HG02759 (cell line): ENCODE data around the gene NDUFAF8.

Experiments used
- ATAC-seq: cut with Tn5 transposase; IDR thresholded peaks from one replicate; pipeline ENCODE4 v1.9.1; 2021; ENCODE audit warnings: mild to moderate bottlenecking, moderate library complexity; ENCODE audit not compliant: unreplicated experiment

The NDUFAF8 gene

DNA sequence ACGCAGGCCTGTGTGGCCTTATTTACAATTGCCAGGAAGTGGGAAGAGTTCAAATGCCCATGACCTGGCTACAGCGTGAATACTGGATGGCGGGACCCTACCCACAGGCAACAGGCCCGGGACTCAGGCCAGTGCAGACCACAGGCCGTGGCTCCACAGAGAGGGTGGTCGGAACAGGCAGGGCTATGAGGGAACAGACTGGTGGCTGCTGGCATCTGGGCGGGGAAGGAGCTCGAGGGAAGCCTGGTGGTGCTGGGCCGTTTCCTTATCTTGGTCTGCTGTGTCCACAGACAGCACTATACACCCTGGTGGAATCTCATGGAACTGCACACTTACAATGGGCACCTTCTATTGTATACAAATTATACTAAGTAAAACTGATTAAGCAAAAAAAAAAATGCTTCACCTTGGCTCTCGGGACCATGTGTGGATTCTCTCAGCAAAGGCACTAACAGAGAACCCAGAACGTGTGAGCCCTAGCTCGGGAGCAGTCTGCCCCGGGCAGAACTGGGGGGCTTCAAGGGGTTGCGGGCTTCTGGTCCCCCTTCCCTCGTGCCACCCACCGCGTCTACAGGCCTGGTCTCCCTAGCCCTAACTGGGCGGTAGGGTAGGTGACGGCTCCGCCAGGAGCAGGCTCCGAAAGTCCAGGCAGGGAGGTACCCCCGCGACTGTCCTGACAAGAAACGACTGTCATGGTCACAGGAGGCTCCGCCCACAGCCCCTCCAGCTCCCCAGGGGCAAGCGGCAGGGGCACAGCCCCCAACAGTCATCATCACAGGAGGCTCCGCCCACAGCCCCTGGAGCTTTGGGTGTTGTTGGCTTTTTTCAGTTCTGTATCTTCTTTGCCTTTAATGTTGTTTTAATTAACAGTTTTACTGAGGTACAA, 38.2 kb upstream of the NDUFAF8 start:
- no peak for ATAC-seq

- no peak for ATAC-seq
Measured at GRCh38 chr17:81202318-81202717, 36.8 kb upstream of the NDUFAF8 start.

GRCh38 chr17:81203136-81203535, 36.0 kb upstream of the NDUFAF8 start:
- ATAC-seq: no peak

GRCh38 chr17:81204578-81204977, 34.5 kb upstream of the NDUFAF8 start:
- ATAC-seq: no peak

DNA sequence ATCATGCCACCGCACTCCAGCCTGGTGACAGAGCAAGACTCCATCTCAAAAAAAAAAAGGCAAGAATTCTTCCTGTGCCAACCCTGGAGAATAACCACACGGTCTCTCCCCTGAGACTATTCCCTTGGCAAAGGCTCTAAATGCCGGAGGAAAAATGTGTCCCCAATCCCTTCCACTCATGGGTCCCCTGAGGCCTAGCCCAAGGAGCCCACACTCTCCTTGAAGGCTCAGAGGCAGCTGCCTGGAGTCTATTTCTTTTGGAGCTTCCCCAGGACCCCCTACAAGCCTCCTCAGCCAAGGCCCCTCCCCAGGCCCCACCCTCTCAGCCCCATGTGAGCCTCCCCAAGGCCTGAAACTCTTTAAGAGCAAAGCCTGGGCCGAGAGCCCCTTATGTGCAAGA, 33.0 kb upstream of the NDUFAF8 start:
- no peak for ATAC-seq

DNA sequence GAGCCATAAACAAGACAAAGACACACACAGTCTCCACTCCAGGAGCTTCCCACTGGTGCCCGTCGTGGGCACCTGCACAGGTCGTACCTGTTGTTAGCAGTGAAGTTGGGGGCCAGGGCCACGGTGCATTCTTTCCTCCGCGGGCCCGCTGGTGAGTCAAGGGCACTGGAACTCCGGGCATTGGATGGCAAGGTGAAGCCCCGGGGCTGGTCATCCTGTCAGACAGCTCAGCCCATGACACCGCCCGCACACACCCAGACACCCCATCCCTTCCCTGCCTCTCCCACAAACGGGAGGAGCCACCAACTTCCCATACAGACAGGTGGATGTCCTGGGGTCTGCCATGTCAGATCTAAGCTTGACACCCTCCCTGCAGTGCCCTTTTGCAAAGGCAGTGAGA, 32.5 kb upstream of the NDUFAF8 start:
- no peak for ATAC-seq

DNA sequence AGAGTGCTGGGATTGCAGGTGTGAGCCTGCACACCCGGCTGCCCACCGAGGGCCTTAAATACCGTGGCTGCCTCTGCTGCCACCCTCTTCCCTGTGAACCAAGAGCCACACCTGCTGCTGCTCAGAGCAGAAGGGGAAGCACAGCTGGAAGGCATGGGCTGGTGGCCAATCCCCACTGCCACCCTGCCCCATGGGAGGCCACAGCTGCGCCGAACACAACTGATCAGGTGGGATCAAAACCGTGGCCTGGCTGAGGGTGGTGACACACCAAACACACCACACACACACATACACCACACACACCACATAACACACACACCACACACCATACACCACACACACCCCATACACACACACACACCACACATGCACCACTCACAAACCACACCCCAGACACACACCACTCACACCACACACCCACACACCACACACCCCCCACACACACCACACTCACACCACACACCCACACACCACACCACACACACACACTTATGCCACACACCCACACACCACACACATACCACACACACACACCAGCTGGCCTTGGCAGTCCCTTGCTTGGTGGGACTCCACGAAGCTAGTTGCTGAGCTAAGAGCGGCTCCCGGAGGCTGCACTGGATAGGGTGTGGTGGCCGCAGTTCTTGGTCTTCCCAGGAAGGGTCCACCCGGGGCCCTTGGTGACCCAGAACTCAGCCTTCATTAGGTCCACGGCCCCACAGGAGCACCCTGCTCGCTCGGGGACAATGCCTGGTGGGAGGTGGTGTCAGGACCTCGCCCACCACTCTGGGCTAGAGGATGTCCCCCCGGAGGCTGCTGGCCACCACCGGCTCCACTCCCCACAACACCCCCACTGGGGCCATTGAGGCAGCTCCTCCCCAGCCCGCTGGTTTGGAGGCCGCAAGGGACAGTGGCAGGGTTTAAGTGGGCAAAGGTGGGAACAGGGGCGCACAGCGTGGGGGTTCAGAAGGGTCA, 31.2 kb upstream of the NDUFAF8 start:
- no peak for ATAC-seq

- ATAC-seq: no peak
Measured at GRCh38 chr17:81208651-81209050, 30.5 kb upstream of the NDUFAF8 start.

- ATAC-seq: no peak
Measured at GRCh38 chr17:81209141-81209540, 30.0 kb upstream of the NDUFAF8 start.

GRCh38 chr17:81210466-81210865, 28.7 kb upstream of the NDUFAF8 start:
- ATAC-seq: no peak

- ATAC-seq: no peak
Measured at GRCh38 chr17:81210868-81211267, 28.2 kb upstream of the NDUFAF8 start.

GRCh38 chr17:81212365-81212764, 26.8 kb upstream of the NDUFAF8 start:
- ATAC-seq: no peak

GRCh38 chr17:81213978-81214377, 25.1 kb upstream of the NDUFAF8 start:
- no peak for ATAC-seq

DNA sequence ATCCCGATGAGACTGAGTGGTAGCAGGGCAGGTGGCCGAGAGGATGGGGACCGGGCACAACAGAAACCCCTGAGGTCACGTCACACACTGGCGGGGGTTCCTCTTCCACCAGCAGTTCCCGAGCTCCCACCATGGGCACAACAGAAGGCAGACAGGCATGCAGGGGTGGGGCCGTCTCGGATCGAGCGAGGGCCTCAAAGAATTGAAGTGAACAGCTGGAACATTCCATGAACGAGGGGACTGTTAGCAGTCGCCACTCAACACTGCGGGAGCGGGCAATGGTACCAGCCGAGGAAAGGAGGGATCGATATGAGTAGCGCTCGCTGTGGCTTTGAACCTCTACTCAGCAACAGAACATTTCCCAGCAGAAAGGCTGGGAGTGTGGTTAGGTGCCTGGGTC, 21.6 kb upstream of the NDUFAF8 start:
- ATAC-seq: no peak

- ATAC-seq: no peak
Measured at GRCh38 chr17:81218459-81218858, 20.7 kb upstream of the NDUFAF8 start.

- ATAC-seq: no peak
Measured at GRCh38 chr17:81218991-81219390, 20.1 kb upstream of the NDUFAF8 start.

DNA sequence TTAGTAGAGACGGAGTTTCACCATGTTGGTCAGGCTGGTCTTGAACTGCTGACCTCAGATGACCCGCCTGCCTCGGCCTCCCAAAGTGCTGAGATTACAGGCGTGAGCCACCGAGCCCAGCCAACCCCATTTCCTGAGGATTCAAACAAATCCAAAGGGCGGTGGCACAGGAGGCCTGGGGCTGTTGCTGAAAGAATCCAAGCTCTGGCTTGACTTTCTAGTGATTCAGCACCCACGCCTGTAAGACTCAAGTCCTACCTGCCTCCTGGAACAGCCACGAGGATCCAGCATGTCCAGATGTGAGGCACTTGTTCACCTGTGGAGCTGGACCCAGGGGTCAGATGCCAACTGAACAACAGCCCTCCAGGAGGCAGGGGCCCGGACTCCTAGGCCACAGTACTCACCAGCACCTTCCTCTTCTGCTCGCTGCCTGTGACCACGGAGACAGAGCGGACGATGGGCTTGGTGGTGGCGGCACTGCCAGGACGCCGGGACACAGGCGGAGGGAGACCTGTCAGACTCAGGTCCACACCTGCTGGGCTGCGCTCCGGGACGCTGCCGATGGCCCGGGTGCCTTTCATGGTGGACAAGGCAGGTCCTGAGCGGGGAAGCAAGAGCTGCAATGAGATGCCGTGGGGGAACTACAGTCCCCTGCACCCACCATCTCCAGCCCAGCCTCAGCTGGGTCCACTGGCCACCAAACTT, 19.5 kb upstream of the NDUFAF8 start:
- ATAC-seq: no peak

DNA sequence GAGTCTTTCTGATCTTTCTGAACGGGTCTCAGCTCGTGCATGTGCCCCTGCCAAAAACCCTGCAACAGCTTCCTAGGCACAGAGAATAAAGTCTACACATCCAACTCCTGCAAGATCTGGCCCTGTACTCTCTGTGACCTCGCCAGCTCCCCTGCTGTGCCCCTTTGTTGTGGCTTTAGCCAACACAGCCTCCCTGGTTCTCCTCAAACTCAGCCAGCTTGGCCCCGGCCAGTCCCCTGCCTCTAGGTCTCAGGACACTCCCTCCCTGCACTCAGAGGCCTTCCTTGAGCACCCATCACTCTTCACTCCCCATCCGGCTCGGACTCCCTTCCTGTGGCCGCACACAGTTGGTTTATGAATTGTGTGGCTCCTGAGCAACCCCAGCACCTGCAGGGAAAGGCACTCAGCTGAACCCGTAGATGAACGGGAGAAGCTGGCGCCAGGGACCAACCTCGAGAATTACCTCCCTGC, 17.7 kb upstream of the NDUFAF8 start:
- ATAC-seq: no peak

DNA sequence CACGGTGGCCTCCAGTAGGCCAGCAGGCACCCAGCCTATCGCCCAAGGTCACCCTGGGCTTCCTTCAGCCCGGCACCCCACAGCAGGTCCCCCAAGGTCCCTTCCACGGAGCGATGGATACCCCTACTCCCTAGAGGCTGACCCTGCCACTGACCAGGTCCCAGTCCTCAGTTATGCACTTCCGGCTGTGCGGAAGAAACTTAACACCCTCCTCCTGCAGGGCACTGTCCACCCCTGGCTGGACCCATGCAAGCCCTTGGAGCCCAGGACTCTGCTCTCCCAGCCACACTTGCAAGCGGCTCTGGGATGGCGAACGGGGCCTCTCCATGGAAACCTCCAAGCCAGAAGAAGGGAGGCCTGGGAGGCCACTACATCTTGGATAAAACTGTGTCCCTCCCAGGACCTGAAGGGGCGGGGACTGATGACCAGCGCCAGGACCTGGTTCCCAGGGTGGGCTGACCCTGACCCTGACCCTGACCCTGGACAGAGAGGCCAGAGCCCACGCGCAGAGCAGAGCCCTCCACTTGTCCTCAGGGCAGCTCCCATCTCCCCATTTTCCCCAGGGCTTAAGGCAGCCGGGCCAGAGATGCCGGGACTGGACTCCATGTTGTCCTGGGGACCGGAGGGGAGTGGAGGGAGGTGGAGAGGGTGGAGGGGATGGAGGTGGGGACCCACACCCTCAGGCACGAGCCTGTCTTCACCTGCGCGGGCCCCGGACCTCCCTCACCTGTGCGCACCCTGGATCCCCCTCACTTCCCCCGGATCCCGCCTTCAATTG, 17.1 kb upstream of the NDUFAF8 start:
- no peak for ATAC-seq

- no peak for ATAC-seq
Measured at GRCh38 chr17:81222620-81222905, 16.6 kb upstream of the NDUFAF8 start.
